Activated B cell treated with CpG ODN at 0.5 μM for 24 hours (primary cell): ENCODE measurements around the gene ME2. TPM values are rescaled to one million over a fixed set of nuclear protein-coding genes. Genes with fewer than 3 reads are reported as not detected.

Experiments used
- ATAC-seq: fragments of 200-7000 bp; cut with Tn5 transposase; one replicate; pipeline ENCODE4 v1.10.0; 2021; ENCODE audit warnings: low read depth, mild to moderate bottlenecking, moderate library complexity
- CTCF ChIA-PET: fragments of 350-600 bp; sonication (Branson Sonifier 250); formaldehyde crosslinking; loops from one replicate; lab custom pipeline; 2021; ENCODE audit warnings: antibody characterized with exemption; lab: Charles Lee
- POLR2A ChIA-PET: fragments of 350-600 bp; sonication (Branson Sonifier 250); formaldehyde crosslinking; loops from one replicate; lab custom pipeline; 2021; ENCODE audit warnings: antibody characterized with exemption; lab: Charles Lee
- DNase-seq: peaks from one replicate; pipeline ENCODE4 v3.0.0; 2022
- H3K27ac Mint-ChIP-seq: one replicate; pipeline ENCODE4 v1.8.0; 2020; ENCODE audit warnings: mixed read lengths
- H3K27me3 Mint-ChIP-seq: one replicate; pipeline ENCODE4 v1.8.0; 2021; ENCODE audit warnings: mixed read lengths
- H3K36me3 Mint-ChIP-seq: one replicate; pipeline ENCODE4 v1.8.0; 2021; ENCODE audit warnings: low read depth, mixed read lengths
- H3K4me1 Mint-ChIP-seq: one replicate; pipeline ENCODE4 v1.8.0; 2021; ENCODE audit warnings: mixed read lengths
- H3K4me3 Mint-ChIP-seq: one replicate; pipeline ENCODE4 v1.8.0; 2020; ENCODE audit warnings: mild to moderate bottlenecking, mixed read lengths
- H3K9me3 Mint-ChIP-seq: one replicate; pipeline ENCODE4 v1.8.0; 2020; ENCODE audit warnings: mixed read lengths
- CTCF ChIP-seq: fragments of 200-600 bp; IDR thresholded peaks from one replicate; pipeline ENCODE4 v1.8.0; 2022; ENCODE audit warnings: antibody characterized with exemption, mild to moderate bottlenecking
- intact Hi-C: fragments of 100-400 bp; cut with micrococcal nuclease; formaldehyde crosslinking; loops from one replicate; pipeline ENCODE4 v1.15.1; 2024
- total RNA-seq: library from RNA; stranded (reverse); gene quantifications from 2 replicates; pipeline ENCODE4 v1.2.3, GENCODE V29; 2022

Gene ME2
- total RNA-seq, 1 donor from 2014 or later, result 63.5 TPM

- CTCF ChIA-PET, result no interaction called here
- intact Hi-C loops, result no loop called here
- DNase-seq, result no peak
- no peak overlapping the region for H3K4me3 Mint-ChIP-seq
- no peaks in the 10 kb centered on the region for H3K36me3 Mint-ChIP-seq
- no peak for ATAC-seq
- H3K27me3 Mint-ChIP-seq, result no peaks in the 10 kb centered on the region
- H3K27ac Mint-ChIP-seq, result no peak overlapping the region
- no peaks in the 10 kb centered on the region for H3K9me3 Mint-ChIP-seq
- no peaks in the 10 kb centered on the region for H3K4me1 Mint-ChIP-seq
- POLR2A ChIA-PET, result interaction anchor here (0.7 to 1.5 kb wide), 2 partner anchors 10 to 1482 kb away, joined by 3 to 5 read pairs; partner anchors contain the start of gene ME2
- TF ChIP-seq CTCF, result no peak
Observed at GRCh38 chr18:50869150-50869549, 9.8 kb upstream of the ME2 start.

GRCh38 chr18:50870138-50870845 lies 8.6 kb upstream of the ME2 start:
- H3K4me3 Mint-ChIP-seq, result no peak overlapping the region
- H3K36me3 Mint-ChIP-seq, result no peaks in the 10 kb centered on the region
- DNase-seq, result no peak
- TF ChIP-seq CTCF, result no peak
- no peak overlapping the region for H3K27ac Mint-ChIP-seq
- no peaks in the 10 kb centered on the region for H3K9me3 Mint-ChIP-seq
- intact Hi-C loops, result no loop called here
- no peaks in the 10 kb centered on the region for H3K27me3 Mint-ChIP-seq
- no peak for ATAC-seq
- H3K4me1 Mint-ChIP-seq, result no peaks in the 10 kb centered on the region
- ChIA-PET CTCF (no interaction called here), POLR2A (interaction anchor here (0.7 to 1.5 kb wide), 3 partner anchors 8 to 1821 kb away, joined by 4 to 7 read pairs (median 5); partner anchors contain the start of gene ME2)

GRCh38 chr18:50871846-50872245 lies 7.1 kb upstream of the ME2 start:
- no peak overlapping the region for H3K4me3 Mint-ChIP-seq
- no peaks in the 10 kb centered on the region for H3K36me3 Mint-ChIP-seq
- H3K27me3 Mint-ChIP-seq, result no peaks in the 10 kb centered on the region
- ATAC-seq (no peak), DNase-seq (no peak)
- H3K27ac Mint-ChIP-seq, result no peak overlapping the region
- ChIA-PET POLR2A (interaction anchor here (0.7 kb wide), 1 partner anchor 96 kb away, joined by 5 read pairs; the partner anchor contains the start of gene ELAC1), CTCF (no interaction called here)
- TF ChIP-seq CTCF, result no peak
- no peaks in the 10 kb centered on the region for H3K9me3 Mint-ChIP-seq
- intact Hi-C loops, result no loop called here
- H3K4me1 Mint-ChIP-seq, result no peaks in the 10 kb centered on the region

GRCh38 chr18:50875966-50876536 lies 2.9 kb upstream of the ME2 start:
- no peak for ATAC-seq
- TF ChIP-seq CTCF, result no peak
- no peak for DNase-seq
- Mint-ChIP-seq H3K4me3 (no peak overlapping the region), H3K9me3 (no peaks in the 10 kb centered on the region), H3K4me1 (peaks cover 19% of the 10 kb centered on the region), H3K36me3 (peaks cover 11% of the 10 kb centered on the region), H3K27me3 (no peaks in the 10 kb centered on the region), H3K27ac (no peak overlapping the region)
- CTCF ChIA-PET, result no interaction called here
- POLR2A ChIA-PET, result interaction anchor here (1.3 kb wide), 1 partner anchor 154 kb away, joined by 4 read pairs; the partner anchor contains the start of gene SMAD4
- intact Hi-C loops, result no loop called here
